Activated naive CD4-positive, alpha-beta T cell treated with Interleukin-2 at 50 U/mL for 16 hours (primary cell): ENCODE data around the gene C3orf22.

Experiments used
- DNase-seq: peaks from one replicate; pipeline ENCODE4 v3.0.0-alpha.2; 2020

C3orf22 gene

DNA sequence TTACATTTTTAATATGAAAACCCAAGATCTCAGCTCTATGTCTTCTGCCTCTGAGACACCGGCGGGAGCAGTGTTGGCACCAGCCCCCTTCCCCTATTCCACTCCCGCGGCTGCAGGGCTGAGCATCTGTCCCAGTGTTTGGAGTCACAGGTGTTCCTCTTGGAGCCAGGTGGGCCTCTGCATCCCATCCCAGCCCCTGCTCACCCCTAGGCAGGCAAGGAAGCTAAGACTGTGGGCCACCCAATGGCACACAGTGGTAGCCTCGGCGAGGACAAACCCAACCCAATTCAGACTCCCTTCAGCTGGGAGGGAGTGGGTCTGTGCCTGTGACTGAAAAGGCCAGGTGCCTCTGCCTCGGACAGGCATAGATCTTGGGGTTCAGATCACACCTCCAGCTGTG lies 31.7 kb downstream of the C3orf22 start:
- no peak for DNase-seq

DNA sequence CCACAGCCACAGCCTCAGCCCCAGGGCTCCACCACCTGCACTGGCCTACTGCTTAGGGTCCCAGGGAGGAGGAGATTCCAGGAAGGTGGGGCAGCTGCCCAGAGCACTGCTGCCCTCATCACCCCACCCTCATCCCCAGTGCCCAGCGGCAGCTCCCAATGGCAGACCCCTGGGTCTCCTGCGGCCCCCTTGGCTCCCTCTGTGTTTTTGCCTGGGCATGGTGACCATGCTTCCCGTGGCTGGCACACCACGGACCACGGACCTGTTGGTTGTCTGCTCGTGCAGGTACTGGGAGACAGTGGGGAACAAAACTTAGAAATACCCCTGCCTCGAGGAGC lies 32.1 kb downstream of the C3orf22 start:
- DNase-seq: no peak

DNA sequence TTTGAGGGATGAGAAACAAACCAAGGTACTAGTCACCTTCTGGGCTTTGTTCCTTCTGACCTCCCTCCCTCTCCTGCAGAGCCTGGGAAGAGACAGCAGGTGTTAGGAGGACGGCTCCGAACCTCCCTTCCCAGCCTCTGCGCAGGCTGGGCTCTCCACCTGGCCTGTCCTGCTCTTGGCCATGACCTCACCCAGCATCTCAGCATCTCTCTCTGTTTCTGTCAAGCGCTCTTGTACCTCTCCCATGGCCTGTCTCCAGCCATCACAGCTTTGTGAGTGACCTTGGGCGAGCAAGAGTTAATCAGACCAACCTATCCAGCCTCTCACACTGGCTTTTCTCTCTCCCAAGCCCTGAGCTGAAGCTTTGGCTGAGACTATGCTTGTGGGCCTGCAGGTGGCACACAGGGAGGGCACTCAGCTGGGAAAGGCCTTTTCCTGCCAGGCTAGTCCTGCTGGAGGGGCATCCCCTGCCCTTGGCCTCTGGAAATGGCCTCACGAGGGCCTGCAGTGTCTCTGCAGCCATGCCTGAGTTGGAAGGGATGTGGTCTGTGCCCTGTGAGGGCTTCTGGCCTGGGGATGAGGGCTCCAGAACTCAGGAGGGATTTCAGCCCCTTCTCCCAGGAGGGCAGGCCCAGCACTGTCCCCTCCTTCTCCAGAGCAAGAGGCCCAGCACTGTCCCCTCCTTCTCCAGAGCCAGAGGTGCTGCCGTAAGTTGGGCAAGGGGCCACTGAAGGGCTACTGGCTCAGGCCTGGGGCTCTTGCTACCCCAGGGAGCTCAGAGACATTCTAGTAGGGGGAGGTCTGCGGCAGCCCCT lies 32.7 kb downstream of the C3orf22 start:
- no peak for DNase-seq

DNA sequence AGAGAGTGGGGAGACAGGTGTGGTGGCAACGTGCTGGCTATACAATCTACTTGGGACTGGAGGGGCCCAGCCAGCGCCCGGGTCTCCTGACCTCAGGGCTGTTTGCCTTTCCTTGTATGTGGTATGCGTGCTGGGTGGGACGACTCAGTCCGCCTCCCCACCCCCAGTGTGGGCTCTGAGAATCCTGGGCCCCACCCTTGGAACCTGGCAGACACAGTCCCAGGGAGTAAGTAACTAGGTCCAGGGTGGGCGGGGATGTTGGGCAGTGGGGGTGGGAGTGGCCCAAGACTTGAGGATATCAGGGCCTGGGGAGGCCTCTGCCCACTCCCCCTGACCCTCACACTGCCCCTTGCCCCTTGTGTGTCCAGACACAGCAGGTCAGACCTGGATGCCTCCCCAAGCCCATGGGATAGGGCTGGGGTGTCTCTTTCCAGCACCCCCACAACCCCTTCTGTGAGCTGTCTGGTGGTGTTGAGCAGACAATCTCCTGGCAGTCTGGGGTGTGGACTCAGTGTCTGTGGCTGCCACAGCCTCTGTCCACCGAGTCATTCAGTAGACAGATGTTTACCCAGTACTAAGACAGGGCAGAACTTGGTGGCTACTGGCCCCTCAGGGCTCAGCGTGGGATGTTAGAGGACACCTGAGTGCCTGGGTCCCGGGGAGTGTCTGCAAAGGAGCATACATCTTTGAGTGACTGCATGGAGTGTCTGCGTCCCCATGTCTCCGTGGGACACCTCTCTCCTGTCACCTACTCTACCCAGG lies 33.5 kb downstream of the C3orf22 start:
- DNase-seq: no peak

DNA sequence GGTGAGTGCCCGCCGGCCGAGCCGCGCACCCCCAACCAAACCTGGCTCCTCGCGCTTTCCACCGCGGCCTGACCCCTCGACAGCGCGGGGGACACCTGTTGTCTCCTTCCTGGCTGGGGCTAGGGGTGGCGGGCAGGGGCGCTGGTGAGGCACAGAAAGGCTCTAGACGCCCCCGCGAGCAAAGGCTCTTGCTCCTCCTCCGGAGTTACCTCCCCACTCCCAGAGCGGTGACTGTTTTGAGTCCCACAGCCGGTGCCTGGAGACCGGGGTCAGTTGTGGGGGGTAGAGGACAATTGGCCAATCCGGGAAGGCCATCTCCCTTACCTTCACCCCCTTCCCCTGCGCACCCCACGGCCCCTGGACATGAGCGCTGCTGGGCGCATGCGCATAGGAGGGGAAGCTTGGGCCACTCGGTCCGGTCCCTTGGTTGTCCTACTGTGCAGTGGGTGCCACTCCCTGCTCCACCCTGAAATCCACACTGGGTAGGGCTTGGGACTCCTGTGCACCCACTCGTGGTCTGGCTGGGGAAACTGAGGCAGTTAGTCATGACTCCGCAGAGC lies 34.2 kb downstream of the C3orf22 start:
- DNase-seq: no peak

DNA sequence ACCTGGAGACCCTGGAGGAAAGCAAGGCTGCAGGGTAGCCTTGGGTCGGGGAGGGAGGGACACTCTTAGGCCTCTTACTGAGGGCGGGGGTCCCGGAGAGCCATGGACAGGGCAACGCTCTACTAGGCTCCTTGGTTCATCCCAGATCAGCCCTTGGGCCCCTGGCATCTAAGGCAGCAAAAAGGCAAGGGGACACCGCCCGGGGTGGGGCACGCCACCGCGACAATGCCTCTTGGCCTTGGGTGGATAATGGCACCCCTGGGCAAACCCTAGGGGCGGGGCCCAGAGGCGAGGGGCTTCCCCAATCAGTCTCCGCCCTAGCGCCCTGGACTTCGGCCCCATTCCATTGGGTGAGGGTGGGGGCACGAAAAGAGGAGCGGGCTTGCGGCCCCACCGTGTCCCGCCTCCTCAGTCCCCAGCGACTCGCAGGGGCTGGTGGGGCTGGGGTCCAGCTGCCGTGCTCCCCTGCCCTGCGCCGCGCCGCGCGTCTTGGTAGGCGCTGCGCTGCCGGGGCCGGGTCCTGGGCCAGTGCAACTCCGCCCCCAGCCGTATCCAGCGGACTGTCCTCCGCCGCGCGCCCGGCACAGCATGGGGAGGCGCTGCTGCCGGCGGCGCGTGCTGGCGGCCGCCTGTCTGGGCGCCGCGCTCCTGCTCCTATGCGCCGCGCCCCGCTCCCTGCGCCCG lies 34.8 kb downstream of the C3orf22 start, which contains the start of gene CHST13:
TSS of gene CHST13 (plus strand) at position 411 of the 684 bp plus-strand sequence. CDS start at position 589, 178 bp downstream.
- DNase-seq: no peak

DNA sequence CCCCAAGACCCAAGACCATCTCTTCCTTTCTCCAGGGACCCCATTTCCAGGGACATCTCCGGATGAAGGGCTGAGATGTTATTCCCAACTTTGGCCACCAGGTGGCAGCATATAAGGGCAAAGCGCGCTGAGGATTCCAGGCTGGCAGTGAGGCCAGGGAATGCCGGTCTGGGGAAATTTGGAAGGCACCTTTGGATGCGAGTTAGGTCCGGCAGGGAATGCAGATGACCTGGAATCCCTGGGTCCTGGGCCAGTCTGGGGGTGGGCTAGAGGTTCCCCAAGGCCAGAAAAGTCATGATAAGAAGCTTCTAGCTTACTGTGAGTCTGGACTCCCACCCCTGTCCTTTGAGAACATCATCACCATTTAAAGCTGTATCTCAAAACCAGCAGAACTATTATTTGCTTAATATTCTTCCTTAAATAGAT lies 36.4 kb downstream of the C3orf22 start:
- peak; percentile 45 for DNase-seq

DNA sequence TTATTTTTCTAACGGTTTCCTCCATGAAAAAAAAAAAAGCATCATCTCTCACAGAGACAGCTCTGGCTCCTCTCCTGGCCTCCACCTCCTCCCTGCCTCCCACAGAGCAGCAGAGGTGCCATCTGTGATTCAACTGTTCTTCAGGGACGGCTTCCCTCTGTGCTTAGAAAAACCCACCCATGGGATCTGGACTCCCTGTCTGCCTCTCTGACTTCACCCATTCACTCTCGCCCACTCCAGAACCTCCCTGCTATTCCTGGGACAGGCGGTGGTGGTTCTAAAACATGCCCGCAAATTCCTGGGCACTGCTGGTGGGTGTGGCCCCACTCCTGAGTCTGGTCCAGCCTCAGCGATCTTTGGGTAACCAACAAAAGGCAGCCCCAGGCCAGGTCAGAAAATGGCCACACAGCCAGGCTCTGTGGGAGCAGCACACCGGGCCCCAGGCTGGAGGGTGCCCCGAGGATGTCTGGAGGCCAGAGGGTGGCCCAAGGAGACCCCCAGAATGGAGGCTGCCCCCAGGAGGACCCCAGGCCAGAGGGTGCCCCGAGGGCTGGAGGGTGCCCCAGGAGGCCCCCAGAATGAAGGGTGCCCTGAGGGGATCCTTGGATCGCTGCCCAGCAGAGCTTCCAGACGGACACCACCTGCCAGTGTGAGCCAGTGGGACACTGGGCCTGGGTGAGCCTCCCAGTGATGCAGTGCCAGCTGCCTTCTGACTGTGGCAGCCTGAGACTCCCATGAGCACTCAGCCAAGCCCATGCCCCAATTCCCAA lies 37.4 kb downstream of the C3orf22 start:
- no peak for DNase-seq

DNA sequence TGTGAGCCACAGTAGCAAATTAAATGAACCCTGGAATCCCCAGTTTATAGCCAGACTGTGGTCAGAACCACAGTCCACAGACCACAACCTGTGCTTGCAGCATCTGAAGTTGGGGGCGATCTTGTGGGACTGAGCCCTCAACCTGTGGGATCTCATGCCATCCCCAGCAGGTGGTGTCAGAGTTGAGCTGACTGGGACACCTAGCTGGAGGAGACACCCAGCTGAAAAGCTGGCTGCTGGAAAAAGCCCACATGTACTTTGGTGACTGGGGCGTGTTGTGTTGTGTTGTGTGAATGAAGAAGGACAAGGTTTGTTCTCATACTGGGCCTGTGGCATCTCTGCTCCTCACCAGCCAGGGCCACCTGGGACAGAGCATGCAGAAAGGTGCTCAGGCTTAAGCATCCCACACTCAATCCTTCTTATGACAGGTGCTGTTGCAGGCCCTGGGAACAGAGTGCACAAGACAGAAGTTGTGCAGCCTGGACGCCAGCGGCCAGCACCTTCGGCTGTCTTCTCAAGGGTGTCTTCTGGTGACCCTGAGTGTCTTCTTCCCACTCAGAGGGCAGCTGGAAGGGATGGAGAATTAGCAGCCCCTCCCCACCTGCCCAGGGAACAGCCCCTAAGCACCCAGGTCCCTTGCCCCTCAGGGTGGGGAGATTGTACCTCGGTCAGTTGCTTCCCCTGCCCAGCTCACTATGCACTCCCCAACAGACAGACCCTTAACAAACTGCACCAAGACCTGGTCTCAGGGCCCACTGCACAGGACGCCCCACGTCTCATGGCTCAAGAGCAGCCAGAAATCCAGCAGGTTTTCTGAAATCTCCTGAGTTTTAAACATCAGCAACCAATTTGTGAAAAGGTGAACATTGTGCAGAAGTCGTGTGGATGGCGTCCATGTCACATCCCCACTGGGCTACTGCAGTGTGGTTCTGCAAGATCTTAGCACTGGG lies 39.0 kb downstream of the C3orf22 start:
- DNase-seq: no peak

DNA sequence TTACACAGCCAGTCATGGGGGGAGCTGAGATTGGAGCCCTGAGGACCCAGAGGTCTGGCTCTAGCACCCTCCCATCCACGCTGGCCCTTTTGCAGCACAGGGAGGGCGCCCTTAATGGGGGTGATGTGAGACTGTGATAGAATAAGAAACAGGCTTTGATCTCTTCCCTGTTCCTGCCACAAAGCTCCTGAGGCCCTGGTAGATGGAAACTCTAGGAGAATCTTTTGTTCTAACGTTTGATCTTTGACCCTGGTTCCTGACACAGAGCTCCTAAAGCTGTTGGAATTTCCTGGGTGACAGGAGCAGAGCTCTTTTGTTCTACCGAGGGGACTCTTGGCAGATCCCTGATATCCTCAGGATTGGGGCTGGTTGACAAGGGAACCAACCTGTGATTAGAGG lies 40.0 kb downstream of the C3orf22 start:
- no peak for DNase-seq

DNA sequence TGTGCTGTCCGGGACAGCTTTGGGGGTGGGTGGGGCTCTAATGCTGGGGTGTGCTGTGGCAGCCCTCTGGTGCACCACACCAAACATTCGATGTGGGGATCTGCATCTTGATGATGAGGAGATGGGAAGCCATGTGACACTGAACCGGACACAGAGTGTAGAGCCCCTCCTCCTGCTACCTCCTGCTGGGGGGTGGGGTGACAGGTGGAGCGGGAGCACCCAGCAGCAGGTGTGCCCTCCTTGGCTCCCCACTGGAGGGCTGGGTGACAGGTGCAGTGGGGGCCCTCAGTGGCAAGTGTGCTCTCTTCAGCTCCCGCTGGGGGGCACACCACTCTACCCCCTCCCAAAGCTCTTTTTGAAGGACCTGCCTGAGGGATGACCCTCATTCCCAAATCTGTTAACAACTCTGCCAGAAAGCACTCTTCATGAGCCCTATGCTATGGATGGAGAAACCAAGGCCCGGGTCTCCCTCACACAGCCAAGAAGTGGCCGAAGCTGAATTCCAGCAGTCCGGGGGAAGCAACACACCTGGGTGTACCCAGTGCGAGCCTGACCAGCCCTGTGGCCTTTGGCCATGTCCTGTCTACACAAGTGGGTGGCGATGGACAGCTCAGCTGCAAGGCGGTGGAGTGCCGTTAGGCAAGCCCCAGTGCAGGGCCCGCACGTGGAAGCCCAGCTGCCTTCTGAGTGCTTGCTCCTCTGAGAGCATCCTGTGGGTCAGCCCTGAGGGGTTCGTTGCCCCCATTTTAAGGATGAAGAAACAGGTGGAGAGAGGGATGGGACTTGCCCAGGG lies 40.5 kb downstream of the C3orf22 start:
- DNase-seq: no peak

DNA sequence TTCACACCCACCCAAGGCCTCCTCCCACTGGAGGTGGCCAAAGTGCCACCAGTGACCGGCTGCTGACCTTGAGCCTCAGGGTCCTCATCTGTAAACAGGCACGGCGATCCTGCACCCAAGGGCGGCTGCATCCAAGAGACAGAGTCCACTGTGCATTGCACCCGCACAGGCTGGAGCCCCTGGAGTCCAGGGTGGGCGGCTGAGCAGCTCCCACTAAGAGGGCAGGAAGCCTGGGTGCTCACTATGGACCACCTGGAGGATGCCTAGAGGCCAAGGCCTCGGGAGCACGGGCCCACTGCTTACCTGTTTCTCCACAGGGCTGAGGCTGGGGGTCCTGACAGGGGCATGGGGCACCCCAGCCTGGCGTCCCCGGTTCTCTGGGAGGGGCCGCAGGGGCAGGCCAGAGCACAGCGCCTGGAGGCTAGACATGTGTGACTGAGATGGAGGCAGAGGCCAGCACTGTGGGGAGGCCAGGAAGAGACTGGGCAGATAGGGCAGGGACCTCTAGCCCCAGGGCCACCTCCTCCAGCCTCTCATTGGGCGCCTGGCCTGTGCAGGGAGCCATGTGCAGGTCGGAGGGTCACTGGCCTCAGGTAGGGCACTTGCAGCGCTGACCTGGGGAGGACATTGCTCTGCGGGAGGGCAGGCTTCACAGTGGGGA lies 41.3 kb downstream of the C3orf22 start, which contains the start of gene UROC1:
TSS of gene UROC1 (minus strand) at position 483 of the 661 bp plus-strand sequence. CDS start at position 429, 54 bp downstream.
- DNase-seq: no peak

DNA sequence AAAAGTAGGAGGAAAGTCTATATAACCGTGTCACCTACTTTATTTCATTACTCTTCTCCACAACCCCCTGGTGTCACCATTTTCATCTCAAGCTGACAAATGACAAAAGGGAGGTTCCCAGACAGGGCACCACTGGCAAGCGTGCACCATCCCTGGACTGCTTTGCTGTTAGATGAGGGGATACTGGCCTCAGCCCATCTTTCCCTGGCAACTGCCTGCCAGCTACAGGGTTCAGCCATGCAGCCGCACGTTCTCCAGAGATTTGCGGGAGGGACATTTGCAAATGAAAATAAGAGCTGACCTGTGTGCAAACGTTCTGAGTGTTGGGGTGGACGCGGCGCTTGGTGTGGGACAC lies 41.8 kb downstream of the C3orf22 start:
- DNase-seq: no peak

DNA sequence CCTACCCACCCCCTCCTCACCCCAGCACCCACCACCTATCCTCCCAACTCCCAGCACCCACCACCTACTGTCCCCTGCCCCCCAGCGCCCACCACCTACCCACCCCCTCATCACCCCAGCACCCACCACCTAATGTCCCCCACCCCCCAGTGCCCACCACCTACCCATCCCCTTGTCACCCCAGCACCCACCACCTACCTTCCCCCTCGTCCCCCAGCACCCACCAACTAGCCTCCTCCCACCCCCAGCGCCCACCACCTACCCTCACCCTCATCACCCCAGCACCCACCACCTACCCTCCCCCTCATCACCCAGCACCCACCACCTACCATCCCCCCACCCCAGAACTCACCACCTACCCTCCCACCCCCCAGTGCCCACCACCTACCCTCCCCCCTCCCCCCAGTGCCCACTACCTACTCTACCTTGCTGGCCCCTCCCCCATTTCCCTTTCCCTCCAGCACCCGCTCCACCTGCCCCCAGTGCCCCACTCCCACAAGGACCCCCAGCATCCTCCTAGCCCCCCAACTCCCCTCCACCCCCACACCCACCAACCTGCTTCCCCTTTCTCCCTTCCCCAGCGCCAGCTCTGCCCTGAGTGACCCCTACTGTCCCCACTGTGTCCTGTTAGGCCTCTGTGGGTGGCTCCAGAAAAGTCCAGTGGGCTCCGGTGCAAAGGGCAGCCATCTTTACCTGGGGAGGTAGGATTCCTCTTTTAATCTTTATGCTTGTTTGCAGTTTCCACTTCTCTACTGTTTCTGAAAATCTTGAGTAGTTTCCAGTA lies 42.4 kb downstream of the C3orf22 start:
- DNase-seq: no peak

DNA sequence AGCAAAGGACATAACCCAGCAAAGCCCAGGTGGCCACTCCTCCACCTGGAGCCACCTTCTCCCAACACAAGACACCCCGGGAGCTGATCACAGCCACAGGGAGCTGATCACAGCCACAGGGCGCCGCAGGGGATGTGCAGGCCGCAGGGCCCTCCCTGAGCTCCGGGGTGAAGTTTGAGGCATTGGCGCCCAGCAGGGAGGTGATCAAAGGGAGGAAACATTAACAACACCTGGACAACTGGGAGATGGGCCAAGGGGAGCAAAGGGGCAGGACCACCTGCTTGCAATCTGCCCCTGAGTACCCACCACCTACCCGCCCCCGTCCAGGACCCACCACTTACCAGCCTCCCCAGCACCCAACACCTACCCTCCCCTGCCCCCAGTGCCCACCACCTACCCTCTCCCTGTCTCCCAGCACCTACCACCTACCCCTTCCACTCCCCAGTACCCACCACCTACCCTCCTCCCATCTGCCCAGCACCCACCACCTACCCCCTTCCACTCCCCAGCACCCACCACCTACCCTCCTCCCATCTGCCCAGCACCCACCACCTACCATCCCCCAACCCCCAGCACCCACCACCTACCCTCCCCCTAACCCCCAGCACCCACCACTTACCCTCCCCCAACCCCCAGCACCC lies 43.5 kb downstream of the C3orf22 start:
- no peak for DNase-seq

DNA sequence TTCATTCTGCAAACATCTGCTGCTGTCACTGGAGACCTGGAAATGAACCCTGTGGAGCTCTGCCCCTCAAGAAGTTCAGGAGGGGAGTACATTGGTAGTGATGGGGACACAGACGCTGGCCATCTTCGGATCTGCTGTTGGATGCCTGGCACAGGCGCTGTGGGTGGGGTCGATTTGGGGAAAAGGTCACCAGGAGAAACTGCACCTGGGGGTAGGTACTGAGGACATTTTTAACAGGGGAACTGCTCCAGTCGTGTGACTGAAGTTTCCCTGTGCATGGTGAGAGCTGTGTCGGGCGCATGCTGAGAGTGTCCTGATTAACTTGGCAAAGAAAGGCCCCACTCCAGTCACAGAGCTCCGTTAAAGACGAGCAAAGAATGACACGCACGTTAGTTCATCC lies 44.6 kb downstream of the C3orf22 start:
- DNase-seq: no peak

DNA sequence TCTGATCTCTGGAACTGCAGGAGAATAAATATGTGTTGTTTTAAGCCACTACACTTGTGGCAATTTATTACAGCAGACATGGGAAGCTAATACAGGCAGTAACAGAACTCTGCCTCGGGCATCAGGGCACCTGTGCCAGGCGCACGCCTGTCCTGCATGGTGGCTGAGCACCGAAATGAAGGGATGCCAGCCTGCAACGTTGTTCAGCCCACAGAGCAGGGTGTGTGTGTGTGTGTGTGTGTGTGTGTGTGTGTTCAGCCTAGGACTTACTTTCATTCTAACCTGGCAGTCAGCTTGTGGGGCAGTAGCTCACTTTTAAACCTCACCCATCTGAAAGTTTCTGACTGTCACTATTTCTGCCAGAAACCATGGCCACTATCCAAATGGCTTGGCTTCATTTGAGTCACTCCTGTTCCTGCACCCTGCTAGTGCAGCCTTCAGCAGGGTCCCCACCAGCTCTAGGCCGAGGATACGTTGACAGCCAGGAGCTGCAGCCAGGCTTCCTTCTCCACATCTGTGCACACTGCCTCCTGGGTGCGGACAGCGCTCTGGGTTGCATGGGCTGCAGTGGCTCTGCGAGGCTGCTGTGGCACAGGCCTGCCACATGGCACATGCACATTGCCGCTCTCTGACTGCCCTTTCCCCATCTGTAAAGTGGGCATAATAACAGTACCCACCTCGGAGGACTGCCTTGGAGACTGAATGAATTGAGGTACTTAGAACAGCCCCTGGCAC lies 45.6 kb downstream of the C3orf22 start:
- no peak for DNase-seq

DNA sequence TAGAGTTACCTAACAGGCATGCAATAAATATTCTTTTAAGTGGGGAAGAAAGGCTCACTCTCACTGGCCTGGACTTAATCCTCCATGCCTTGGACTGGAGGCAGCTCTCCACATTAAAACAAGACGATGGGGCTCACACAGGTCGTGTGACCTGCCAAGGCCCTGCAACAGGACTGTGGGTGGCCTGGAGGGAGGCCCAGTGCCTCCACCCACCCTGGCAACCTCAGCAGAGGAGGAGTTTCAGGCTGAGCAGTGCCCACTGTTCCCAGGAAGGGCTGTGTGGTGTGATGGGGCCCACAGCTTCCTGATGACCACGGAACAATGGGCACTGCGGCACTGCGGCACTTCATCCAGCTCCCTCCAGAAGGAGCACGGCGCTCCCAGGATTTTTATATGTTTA lies 46.7 kb downstream of the C3orf22 start:
- no peak for DNase-seq
